H7 (cell line): ENCODE measurements around the gene MMD2. TPM values are rescaled to one million over a fixed set of nuclear protein-coding genes. Genes with fewer than 3 reads are reported as not detected.
"Not testable (repeated sequence)": the region's sequence is repeated elsewhere in the genome, so short reads cannot be mapped to it uniquely, and the experiment has no call there.

Experiments used
- DNase-seq: peaks from one replicate; pipeline ENCODE4 v3.0.0; 2012
- H3K27me3 ChIP-seq: 2 replicates; pipeline ENCODE4 v1.6.0; 2011; ENCODE audit warnings: mild to moderate bottlenecking, low read length; ENCODE audit not compliant: control insufficient read depth, insufficient read depth
- H3K36me3 ChIP-seq: replicated peaks from 2 replicates; pipeline ENCODE4 v1.5.1; 2011; ENCODE audit warnings: low read length; ENCODE audit not compliant: control insufficient read depth, insufficient read depth
- H3K4me3 ChIP-seq: 2 replicates; pipeline ENCODE4 v1.5.1; 2011; ENCODE audit warnings: low read depth, mild to moderate bottlenecking, control low read depth, low read length, moderate library complexity; ENCODE audit not compliant: insufficient read depth
- total RNA-seq: library from RNA; depleted of rRNA; stranded (reverse); fragments of >200 nt; shearing (Covaris generic); gene quantifications from 2 replicates; pipeline ENCODE4 v1.2.3, GENCODE V29; 2014

MMD2 gene
- total RNA-seq, 1 experiment from 2014 or later = not detected

DNA sequence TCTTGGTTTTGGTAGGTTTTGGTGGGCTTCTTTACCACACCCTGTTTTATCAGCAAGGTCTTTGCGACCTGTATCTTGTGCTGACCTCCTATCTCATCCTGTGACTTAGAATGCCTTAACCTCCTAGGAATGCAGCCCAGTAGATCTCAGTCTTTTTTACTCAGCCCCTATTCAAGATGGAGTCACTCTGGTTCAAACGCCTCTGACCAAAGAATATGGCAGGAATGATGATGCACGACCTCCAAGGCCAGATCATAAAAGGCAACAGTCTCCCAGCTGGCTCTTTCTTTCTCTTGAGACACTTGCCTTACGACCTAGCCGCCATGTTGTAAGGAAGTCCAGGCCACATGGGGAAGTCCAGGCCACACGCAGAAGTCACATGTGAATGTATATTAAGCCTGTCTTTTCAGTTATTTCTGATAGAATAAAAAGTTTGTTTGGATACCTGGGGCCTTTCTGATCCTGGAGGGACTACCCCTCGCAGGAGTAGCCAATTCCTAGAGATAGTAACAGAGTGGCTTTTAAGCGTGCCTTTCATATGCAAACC is 65.0 kb downstream of the MMD2 start:
- Histone ChIP-seq H3K27me3 (no peaks in the 10 kb centered on the region), H3K36me3 (no peaks in the 10 kb centered on the region), H3K4me3 (no peak overlapping the region)
- no peak for DNase-seq

- not testable (repeated sequence) for DNase-seq, H3K36me3 ChIP-seq, H3K27me3 ChIP-seq, H3K4me3 ChIP-seq
These were observed 65.8 kb downstream of the MMD2 start for GRCh38 chr7:4893188-4893587.

DNA sequence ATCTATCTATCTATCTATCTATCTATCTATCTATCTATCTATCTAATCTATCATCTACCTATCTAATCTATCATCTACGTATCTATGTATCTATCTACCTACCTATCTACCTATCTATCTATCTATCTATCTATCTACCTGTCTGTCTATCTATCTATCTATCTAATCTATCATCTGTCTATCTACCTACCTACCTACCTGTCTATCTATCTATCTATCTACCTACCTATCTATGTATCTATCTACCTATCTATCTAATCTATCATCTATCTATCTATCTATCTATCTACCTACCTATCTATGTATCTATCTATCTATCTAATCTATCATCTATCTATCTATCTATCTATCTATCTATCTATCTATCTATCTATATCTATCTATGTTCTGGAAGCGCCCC is 67.5 kb downstream of the MMD2 start:
- H3K36me3 ChIP-seq, H3K4me3 ChIP-seq, H3K27me3 ChIP-seq, DNase-seq: not testable (repeated sequence)

DNA sequence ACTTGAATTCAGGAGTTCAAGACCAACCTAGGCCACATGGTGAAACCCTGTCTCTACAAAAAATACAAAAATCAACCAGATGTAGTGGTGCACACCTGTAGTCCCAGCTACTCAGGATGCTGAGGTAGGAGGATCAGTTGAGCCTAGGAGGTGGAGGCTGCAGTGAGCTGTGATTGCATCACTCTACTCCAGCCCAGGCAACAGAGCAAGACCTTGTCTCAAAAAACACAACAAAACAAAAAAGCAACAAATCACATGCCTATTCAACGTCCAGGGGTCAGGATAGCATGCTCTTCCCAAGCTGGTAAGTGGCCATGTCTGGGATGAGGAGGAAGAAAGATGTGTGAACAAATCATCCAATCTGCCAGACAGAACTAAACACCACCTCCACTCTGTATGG is 69.3 kb downstream of the MMD2 start:
- no peaks in the 10 kb centered on the region for H3K27me3 ChIP-seq
- no peaks in the 10 kb centered on the region for H3K36me3 ChIP-seq
- H3K4me3 ChIP-seq = no peak overlapping the region
- no peak for DNase-seq

GRCh38 chr7:4888161-4888560 is 70.8 kb downstream of the MMD2 start:
- Histone ChIP-seq H3K4me3 (no peak overlapping the region), H3K27me3 (no peaks in the 10 kb centered on the region), H3K36me3 (no peaks in the 10 kb centered on the region)
- no peak for DNase-seq

DNA sequence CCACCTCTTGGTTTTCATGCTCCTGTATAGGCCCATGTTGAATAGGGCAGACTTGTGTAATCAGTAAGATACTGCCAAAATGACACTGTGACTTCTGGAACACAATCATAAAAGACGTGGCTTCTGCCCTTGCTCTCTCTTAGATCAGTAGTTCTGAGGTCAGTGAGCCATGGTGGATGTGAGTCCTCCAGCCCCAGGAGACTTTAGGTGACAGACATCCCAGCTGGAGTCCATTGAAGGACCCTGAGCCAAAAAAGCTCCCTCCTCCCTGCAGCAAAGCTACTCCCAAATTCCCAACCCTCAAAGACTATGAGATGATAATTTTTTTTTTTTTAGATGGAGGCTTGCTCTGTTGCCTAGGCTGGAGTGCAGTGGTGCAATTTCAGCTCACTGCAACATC is 72.3 kb downstream of the MMD2 start:
- DNase-seq = no peak
- Histone ChIP-seq H3K27me3 (peaks cover 8% of the 10 kb centered on the region; the same call in 1 of the 2 replicates), H3K4me3 (no peak overlapping the region), H3K36me3 (no peaks in the 10 kb centered on the region)

- DNase-seq = no peak
- H3K27me3 ChIP-seq = peaks cover 8% of the 10 kb centered on the region; the same call in 1 of the 2 replicates
- no peaks in the 10 kb centered on the region for H3K36me3 ChIP-seq
- no peak overlapping the region for H3K4me3 ChIP-seq
These were observed 73.6 kb downstream of the MMD2 start for GRCh38 chr7:4885317-4885807.

- Histone ChIP-seq H3K36me3 (no peaks in the 10 kb centered on the region), H3K4me3 (no peak overlapping the region), H3K27me3 (peaks cover 8% of the 10 kb centered on the region; the same call in 1 of the 2 replicates)
- no peak for DNase-seq
These were observed 74.8 kb downstream of the MMD2 start for GRCh38 chr7:4884164-4884563.

GRCh38 chr7:4883372-4884144 is 75.4 kb downstream of the MMD2 start, which contains the start of gene RADIL:
TSS of gene RADIL (minus strand) at chr7:4883716. CDS start at chr7:4878139, 5,577 bp downstream.
- Histone ChIP-seq H3K27me3 (peaks cover 8% of the 10 kb centered on the region; the same call in 1 of the 2 replicates), H3K4me3 (peak within 1 kb of the TSS; percentile 60), H3K36me3 (no peaks in the 10 kb centered on the region)
- peak; percentile 99 for DNase-seq

- Histone ChIP-seq H3K4me3 (peak overlapping the region; percentile 60), H3K36me3 (no peaks in the 10 kb centered on the region), H3K27me3 (peaks cover 8% of the 10 kb centered on the region; the same call in 1 of the 2 replicates)
- DNase-seq = no peak
These were observed 76.0 kb downstream of the MMD2 start for GRCh38 chr7:4883033-4883371.

DNA sequence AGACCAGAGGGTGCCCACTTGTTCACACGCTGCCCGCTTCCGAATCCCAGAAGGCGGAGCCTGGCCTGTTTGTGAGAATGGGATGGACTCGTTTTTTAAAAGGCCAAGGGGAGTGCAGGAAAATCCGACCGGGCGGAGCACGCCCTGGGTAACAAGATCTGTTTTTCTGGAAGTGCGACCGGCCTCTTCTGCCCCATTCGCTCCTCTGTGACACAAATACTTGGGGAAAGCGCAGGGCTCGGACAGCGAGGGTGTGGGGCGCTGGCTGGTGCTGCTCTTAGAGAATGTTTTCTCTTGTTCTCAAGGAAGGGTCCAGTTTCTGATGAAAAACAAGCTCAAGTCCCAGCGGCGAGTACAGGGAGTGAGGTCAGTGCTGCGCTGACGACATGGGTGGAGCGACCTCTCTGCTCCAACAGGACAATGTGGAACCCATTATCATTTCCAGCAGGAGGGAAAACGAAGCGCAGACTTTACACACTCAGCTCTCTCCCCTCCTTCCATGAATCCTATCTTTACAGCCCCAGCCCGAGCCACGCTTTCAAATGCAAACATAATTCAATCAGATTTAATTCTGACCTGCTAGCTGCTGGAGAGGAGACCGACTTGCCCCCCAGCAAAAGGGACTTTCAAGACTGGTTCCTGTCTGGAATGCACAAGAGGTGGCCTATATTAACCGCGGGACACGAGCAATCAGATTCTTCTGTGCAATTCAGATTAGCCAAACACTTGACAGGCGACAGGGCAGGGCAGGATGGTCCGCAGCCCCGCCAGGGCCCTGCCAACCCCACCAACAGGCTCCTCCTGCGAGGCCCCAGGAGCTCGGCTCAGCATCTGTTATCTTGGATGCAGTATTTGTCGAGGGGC is 76.6 kb downstream of the MMD2 start:
- Histone ChIP-seq H3K27me3 (peaks cover 8% of the 10 kb centered on the region; the same call in 1 of the 2 replicates), H3K4me3 (peak overlapping the region; percentile 60), H3K36me3 (no peaks in the 10 kb centered on the region)
- peak; percentile 77 for DNase-seq

DNA sequence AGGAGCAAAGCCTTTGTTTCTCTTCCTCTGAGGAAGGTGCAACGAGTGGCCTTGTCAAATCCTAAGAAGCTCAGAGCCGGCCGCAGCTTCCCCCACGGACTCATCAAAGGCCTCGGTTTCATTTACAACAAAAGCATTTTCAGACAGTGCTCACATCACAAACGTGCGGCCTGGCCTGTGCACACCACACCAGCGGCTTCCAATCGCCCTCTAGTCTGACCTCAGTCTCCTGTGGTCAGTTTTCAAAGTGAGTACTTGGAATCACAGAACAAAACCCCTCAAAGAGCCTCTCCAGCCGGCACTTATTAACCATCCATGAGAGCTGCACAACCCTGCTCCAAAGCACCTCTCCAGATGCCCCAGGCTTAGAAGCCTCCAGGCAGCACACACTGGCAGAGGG is 78.8 kb downstream of the MMD2 start:
- H3K4me3 ChIP-seq = no peak overlapping the region
- peaks cover 8% of the 10 kb centered on the region; the same call in 1 of the 2 replicates for H3K27me3 ChIP-seq
- no peak for DNase-seq
- H3K36me3 ChIP-seq = no peaks in the 10 kb centered on the region

DNA sequence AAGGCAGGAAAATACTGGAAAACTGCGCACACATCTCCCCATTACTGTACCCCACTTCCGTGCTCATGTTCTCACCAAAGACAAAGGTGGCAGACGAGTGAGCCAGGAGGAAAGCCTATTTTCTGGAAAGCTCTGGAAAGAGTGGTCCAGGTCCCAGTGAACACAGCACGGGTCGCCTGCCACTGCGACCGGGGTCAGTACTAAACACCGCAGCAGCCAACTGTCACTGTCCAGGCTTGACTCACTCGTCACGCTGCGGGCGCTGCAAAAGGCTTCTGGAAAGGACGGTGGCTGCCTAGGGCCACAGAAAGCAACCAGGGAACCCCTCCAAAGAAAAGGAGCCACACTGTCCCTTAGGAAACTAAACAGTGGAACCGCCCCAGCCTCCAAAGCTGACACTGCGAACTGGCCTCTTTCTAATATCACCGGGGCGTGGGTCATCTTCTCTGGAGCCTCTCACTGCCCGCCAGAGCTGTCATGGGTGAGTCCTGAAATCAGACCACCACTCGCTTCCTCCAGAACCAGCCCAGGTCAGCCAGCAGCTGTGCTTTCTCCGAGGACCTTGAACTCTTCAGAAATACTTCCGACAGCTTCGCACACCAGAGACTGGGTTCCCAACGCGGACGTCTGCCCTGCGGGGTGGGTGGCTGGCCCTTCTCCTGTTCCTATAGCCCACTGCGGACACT is 79.4 kb downstream of the MMD2 start:
- DNase-seq = no peak
- H3K27me3 ChIP-seq = peaks cover 8% of the 10 kb centered on the region; the same call in 1 of the 2 replicates
- H3K4me3 ChIP-seq = no peak overlapping the region
- no peaks in the 10 kb centered on the region for H3K36me3 ChIP-seq
